ENCODE measurements around the gene CRISPLD2. TPM values are rescaled to one million over a fixed set of nuclear protein-coding genes. Genes with fewer than 3 reads are reported as not detected.
A peak's percentile ranks its signal among the peaks of the same experiment; 100 is the strongest.

The CRISPLD2 gene
- total and polyA plus RNA-seq, 9 of the 15 experiments (the other 6 are each of a cell fraction or from before 2014, with no cell fraction given) = 0.03 to 0.24 (median 0.04) TPM; not detected in 4

- TF ChIP-seq PRDM10 (IDR thresholded peaks at IDR 0.05; ENCODE audit: partially characterized antibody) (peak; percentile 80), ETV6 (IDR thresholded peaks at IDR 0.05; ENCODE audit: borderline replicate concordance in 1 of 2, low read depth in 2 of 2, low read length in 1 of 2) (no peak; a peak in 1 of 4 replicates), ETV6 (CRISPR knock-in tag; IDR thresholded peaks at IDR 0.05; ENCODE audit: borderline replicate concordance) (no peak), CC2D1A (IDR thresholded peaks at IDR 0.05) (peak; percentile 98; the same call in 1 of the 2 replicates), POU5F1 (IDR thresholded peaks at IDR 0.05; ENCODE audit: borderline replicate concordance, low read depth, low read length, partially characterized antibody) (no peak), ZNF695 (CRISPR knock-in tag; IDR thresholded peaks at IDR 0.05) (no peak), ZC3H8 (IDR thresholded peaks at IDR 0.05) (no peak), ILF3 (IDR thresholded peaks at IDR 0.05; ENCODE audit: borderline replicate concordance) (no peak), COPS2 (conservative IDR thresholded peaks at IDR 0.05) (no peak), USF2 (CRISPR knock-in tag; IDR thresholded peaks at IDR 0.05) (no peak), MCM7 (IDR thresholded peaks at IDR 0.05) (no peak), TSHZ1 (CRISPR knock-in tag; IDR thresholded peaks at IDR 0.05) (0 out of 2 replicates have a peak, but pooled peaks have one; percentile 15), HCFC1 (IDR thresholded peaks at IDR 0.05; ENCODE audit: low read depth, low read length) (no peak; the same call in 1 of the 2 replicates), E2F3 (CRISPR knock-in tag; IDR thresholded peaks at IDR 0.05) (no peak), PHB2 (IDR thresholded peaks at IDR 0.05; ENCODE audit: low read depth) (peak; percentile 90), ZBTB26 (CRISPR knock-in tag; IDR thresholded peaks at IDR 0.05) (no peak), RBBP5 (IDR thresholded peaks at IDR 0.05; ENCODE audit: borderline replicate concordance, insufficient read depth, low read length, poor library complexity, severe bottlenecking) (peak; percentile 62), XRCC3 (IDR thresholded peaks at IDR 0.05) (no peak)
Observed at GRCh38 chr16:84952335-84953189, 132.8 kb downstream of the CRISPLD2 start (continued).
